ENCODE data around the gene MBD5.

DNA sequence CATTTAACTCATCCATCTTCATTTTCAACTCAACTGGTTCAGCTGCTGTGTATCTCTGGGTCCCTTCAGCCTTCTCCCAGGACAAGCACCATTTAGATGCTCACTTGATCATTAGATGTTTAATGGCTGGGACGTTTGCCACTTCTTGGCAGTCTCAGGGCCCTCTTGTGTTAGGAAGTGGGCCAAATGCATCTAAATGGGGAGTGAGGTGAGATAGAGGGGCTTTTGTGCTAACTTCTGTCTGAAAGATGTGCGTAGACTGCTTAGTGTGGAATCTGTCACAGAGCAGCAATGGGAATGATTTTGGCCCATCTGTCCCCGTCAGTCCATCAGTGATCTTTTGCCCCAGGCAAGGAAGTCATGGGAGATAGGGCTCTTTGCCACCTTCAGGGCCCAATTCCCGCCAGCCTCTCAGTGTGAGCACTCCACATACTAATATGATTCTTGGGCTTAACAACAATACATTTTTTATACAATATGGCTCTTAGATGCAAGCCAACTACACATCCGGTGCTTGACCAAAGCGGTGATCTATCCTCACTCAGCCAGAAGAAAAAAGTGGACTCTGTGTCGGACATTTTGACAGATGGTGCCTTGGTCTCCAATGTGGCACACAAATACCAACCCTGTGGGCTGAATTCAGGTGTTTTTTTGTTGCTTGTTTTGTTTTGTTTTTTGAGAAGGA is 528.0 kb downstream of the MBD5 start:
- TF ChIP-seq ZNF384 (IDR thresholded peaks at IDR 0.05): no peak
- no peak for TF ChIP-seq BHLHE40 (IDR thresholded peaks at IDR 0.05; ENCODE audit: borderline replicate concordance)
- TF ChIP-seq ELF4 (IDR thresholded peaks at IDR 0.05): no peak
- TF ChIP-seq FOXM1 (IDR thresholded peaks at IDR 0.05; ENCODE audit: borderline replicate concordance): no peak
- TF ChIP-seq TARDBP (IDR thresholded peaks at IDR 0.05): no peak
- no peak for TF ChIP-seq SP1 (IDR thresholded peaks at IDR 0.05)
- no peak for TF ChIP-seq PKNOX1 (IDR thresholded peaks at IDR 0.05)
- no peak for TF ChIP-seq L3MBTL2 (conservative IDR thresholded peaks at IDR 0.05)
- TF ChIP-seq FOXA1 (IDR thresholded peaks at IDR 0.05): no peak
- TF ChIP-seq ARNT (IDR thresholded peaks at IDR 0.05): no peak
